HCT116 (cell line): ENCODE measurements around the gene LMCD1. TPM values are rescaled to one million over a fixed set of nuclear protein-coding genes. Genes with fewer than 3 reads are reported as not detected.

Experiments
- ATAC-seq: fragments of 200-7000 bp; cut with Tn5 transposase; 2 replicates; pipeline ENCODE4 v1.9.1; 2020; ENCODE audit warnings: mild to moderate bottlenecking, moderate library complexity
- BruUV-seq: library from RNA; stranded (reverse); fragments of 400-500 nt; replicated peaks from 2 replicates; lab custom pipeline; 2021; lab: Mats Ljungman, UMichigan
- CTCF ChIA-PET: fragments of 300-600 bp; sonication (Branson Sonifier 250); formaldehyde crosslinking; loops from one replicate; lab custom pipeline; 2021; ENCODE audit warnings: antibody characterized with exemption; lab: Charles Lee
- POLR2A ChIA-PET: fragments of 300-600, 350-600 bp; sonication (Branson Sonifier 250); formaldehyde crosslinking; loops from one replicate; lab custom pipeline; 2021; ENCODE audit warnings: antibody characterized with exemption; lab: Charles Lee
- RAD21 ChIA-PET, 2 experiments: fragments of 300-600 bp; sonication (Branson Sonifier 250); formaldehyde crosslinking; loops; one replicate each; lab custom pipeline; 2023; ENCODE audit warnings: low total read pairs in 2 of 2; ENCODE audit not compliant: uncharacterized antibody in 2 of 2, unreplicated experiment in 2 of 2, low non-redundant PET in 1 of 2; lab: Charles Lee
- DNase-seq: peaks from one replicate; pipeline ENCODE4 v3.0.0-alpha.2; 2010; ENCODE audit warnings: low read depth, low spot score
- H2AFZ ChIP-seq: fragments of 200-600 bp; shearing (Covaris generic), sonication (generic); 2 replicates; pipeline ENCODE4 v1.6.1; 2017; ENCODE audit warnings: low read depth, mixed run types, mixed read lengths, antibody characterized with exemption, low read length; ENCODE audit not compliant: poor library complexity, severe bottlenecking
- H3K27ac ChIP-seq: 2 replicates; pipeline ENCODE4 v1.5.1; 2012; ENCODE audit warnings: low read depth, low read length
- H3K27me3 ChIP-seq: fragments of 200-600 bp; sonication (generic); 2 replicates; pipeline ENCODE4 v1.6.1; 2016; ENCODE audit warnings: mixed run types, low read length, mixed read lengths; ENCODE audit not compliant: insufficient read depth
- H3K36me3 ChIP-seq, 2 experiments: fragments of 200-500 bp in 1 of 2; fragments of 200-600 bp in 1 of 2; sonication (Bioruptor generic) in 1 of 2; sonication (generic) in 1 of 2; 2 replicates each; pipeline versions ENCODE4 v1.5.1 to v1.6.1; 2014 to 2016; ENCODE audit warnings: low read length in 2 of 2, inconsistent platforms in 1 of 2, mixed read lengths in 1 of 2, mixed run types in 1 of 2; ENCODE audit not compliant: insufficient read depth in 2 of 2, control insufficient read depth in 1 of 2
- H3K4me1 ChIP-seq, 2 experiments: fragments of 200-600 bp in 1 of 2; sonication (generic) in 1 of 2; 2 replicates each; pipeline versions ENCODE4 v1.5.1 to v1.6.1; 2012 to 2017; ENCODE audit warnings: low read length in 2 of 2, inconsistent platforms in 1 of 2, mild to moderate bottlenecking in 1 of 2, mixed read lengths in 1 of 2, mixed run types in 1 of 2, moderate library complexity in 1 of 2; ENCODE audit not compliant: insufficient read depth in 2 of 2, control insufficient read depth in 1 of 2
- H3K4me2 ChIP-seq: fragments of 200-600 bp; sonication (generic); 2 replicates; pipeline ENCODE4 v1.6.1; 2017; ENCODE audit warnings: mixed run types, low read length, mixed read lengths
- H3K4me3 ChIP-seq, 2 experiments: fragments of 200-600 bp in 1 of 2; sonication (generic) in 1 of 2; replicated peaks in 1 of 2; 2 replicates each; pipeline ENCODE4 v1.5.1; 2011 to 2016; ENCODE audit warnings: low read length in 2 of 2, control low read depth in 1 of 2, low read depth in 1 of 2, mild to moderate bottlenecking in 1 of 2, mixed read lengths in 1 of 2, mixed run types in 1 of 2
- H3K79me2 ChIP-seq: fragments of 200-600 bp; sonication (generic); 2 replicates; pipeline ENCODE4 v1.6.1; 2017; ENCODE audit warnings: mild to moderate bottlenecking, mixed run types, low read length, moderate library complexity, mixed read lengths; ENCODE audit not compliant: insufficient read depth
- H3K9ac ChIP-seq: fragments of 200-600 bp; sonication (generic); 2 replicates; pipeline ENCODE4 v1.6.1; 2016; ENCODE audit warnings: low read length, mixed read lengths
- H3K9me2 ChIP-seq: fragments of 200-600 bp; sonication (generic), shearing (Covaris generic); 2 replicates; pipeline ENCODE4 v1.6.1; 2017; ENCODE audit warnings: mixed run types, mild to moderate bottlenecking, moderate library complexity; ENCODE audit not compliant: insufficient read depth
- H3K9me3 ChIP-seq, 2 experiments: fragments of 200-500 bp in 1 of 2; fragments of 200-600 bp in 1 of 2; sonication (Bioruptor generic) in 1 of 2; sonication (generic) in 1 of 2; 2 replicates each; pipeline ENCODE4 v1.6.1; 2014 to 2017; ENCODE audit warnings: low read length in 2 of 2, mixed read lengths in 2 of 2, inconsistent platforms in 1 of 2, low read depth in 1 of 2, mild to moderate bottlenecking in 1 of 2, mixed run types in 1 of 2, moderate library complexity in 1 of 2; ENCODE audit not compliant: control insufficient read depth in 1 of 2, insufficient read depth in 1 of 2
- H4K20me1 ChIP-seq: fragments of 200-600 bp; sonication (generic), shearing (Covaris generic); 2 replicates; pipeline ENCODE4 v1.6.1; 2017; ENCODE audit warnings: mixed run types, mild to moderate bottlenecking, moderate library complexity; ENCODE audit not compliant: insufficient read depth
- CBX3 ChIP-seq: IDR thresholded peaks from 2 replicates; pipeline ENCODE4 v1.6.1; 2012; ENCODE audit warnings: low read depth
- CTCF ChIP-seq, 3 experiments: fragments of 200-600 bp in 1 of 3; sonication (generic) in 1 of 3; IDR thresholded peaks in 2 of 3; conservative IDR thresholded peaks in 1 of 3; 2 replicates each; pipeline ENCODE4 v1.5.1; 2012 to 2017; ENCODE audit warnings: low read depth in 2 of 3, low read length in 2 of 3, antibody characterized with exemption in 1 of 3, borderline replicate concordance in 1 of 3, control low read depth in 1 of 3, mild to moderate bottlenecking in 1 of 3, mixed read lengths in 1 of 3, mixed run types in 1 of 3, moderate library complexity in 1 of 3; ENCODE audit not compliant: insufficient read depth in 1 of 3
- EGR1 ChIP-seq: IDR thresholded peaks from 2 replicates; pipeline ENCODE4 v1.6.1; 2012; ENCODE audit warnings: low read depth
- ELF1 ChIP-seq: IDR thresholded peaks from 2 replicates; pipeline ENCODE4 v1.6.1; 2012; ENCODE audit warnings: low read depth, borderline replicate concordance
- EZH2 ChIP-seq: fragments of 200-600 bp; sonication (generic); IDR thresholded peaks from 2 replicates; pipeline ENCODE4 v1.6.1; 2017; ENCODE audit warnings: antibody characterized with exemption, mixed run types
- EZH2phosphoT487 ChIP-seq: fragments of 200-600 bp; IDR thresholded peaks from 2 replicates; pipeline ENCODE4 v1.6.1; 2018; ENCODE audit warnings: antibody characterized with exemption, borderline replicate concordance
- FOSL1 ChIP-seq: IDR thresholded peaks from 2 replicates; pipeline ENCODE4 v1.6.1; 2012; ENCODE audit warnings: low read depth
- MAX ChIP-seq: IDR thresholded peaks from 2 replicates; pipeline ENCODE4 v1.6.1; 2012
- POLR2A ChIP-seq: IDR thresholded peaks from 2 replicates; pipeline ENCODE4 v1.7.0; 2011; ENCODE audit warnings: borderline replicate concordance; ENCODE audit not compliant: insufficient read depth, insufficient read length; ENCODE audit errors: extremely low read depth
- POLR2AphosphoS5 ChIP-seq: IDR thresholded peaks from 2 replicates; pipeline ENCODE4 v1.6.1; 2011; ENCODE audit warnings: mild to moderate bottlenecking, low read depth, low read length, moderate library complexity
- RAD21 ChIP-seq: IDR thresholded peaks from 2 replicates; pipeline ENCODE4 v1.6.1; 2012; ENCODE audit warnings: low read depth, mild to moderate bottlenecking
- SIN3A ChIP-seq: IDR thresholded peaks from 2 replicates; pipeline ENCODE4 v1.6.1; 2012; ENCODE audit warnings: low read depth
- SP1 ChIP-seq: IDR thresholded peaks from 2 replicates; pipeline ENCODE4 v1.6.1; 2012; ENCODE audit warnings: low read depth
- TCF7L2 ChIP-seq: IDR thresholded peaks from 2 replicates; pipeline ENCODE4 v1.7.0; 2011; ENCODE audit warnings: borderline replicate concordance, inconsistent platforms; ENCODE audit not compliant: insufficient read depth, insufficient read length; ENCODE audit errors: extremely low read depth
- YY1 ChIP-seq: IDR thresholded peaks from 2 replicates; pipeline ENCODE4 v1.6.1; 2011; ENCODE audit warnings: low read length, low read depth, moderate library complexity, mild to moderate bottlenecking; ENCODE audit not compliant: insufficient replicate concordance; ENCODE audit errors: extremely low read depth
- ZBTB33 ChIP-seq: IDR thresholded peaks from 2 replicates; pipeline ENCODE4 v1.6.1; 2011; ENCODE audit warnings: mild to moderate bottlenecking, low read length, moderate library complexity; ENCODE audit not compliant: insufficient replicate concordance; ENCODE audit errors: extremely low read depth
- ZFX ChIP-seq: fragments of 450-650 bp; IDR thresholded peaks from 2 replicates; pipeline ENCODE4 v1.6.1; 2017
- ZNF274 ChIP-seq: fragments of 200-500 bp; sonication (Bioruptor generic); IDR thresholded peaks from 2 replicates; pipeline ENCODE4 v1.6.1; 2014; ENCODE audit warnings: mild to moderate bottlenecking, low read depth, low read length, inconsistent platforms
- intact Hi-C: fragments of 100-400 bp; cut with micrococcal nuclease; formaldehyde crosslinking; loops from 2 replicates; pipeline ENCODE4 v1.10.0; 2022
- total RNA-seq: library from RNA; stranded (reverse); gene quantifications from one replicate; pipeline ENCODE4 v1.2.1, GENCODE V29; 2021; ENCODE audit not compliant: unreplicated experiment

LMCD1 gene
- total RNA-seq, 1 experiment from 2014 or later = 4.6 TPM

GRCh38 chr3:8555113-8555661 is 53.6 kb downstream of the LMCD1 start:
- ChIA-PET RAD21 (no interaction called here), CTCF (no interaction called here), POLR2A (no interaction called here)
- Histone ChIP-seq H3K4me2 (no peak overlapping the region), H3K27me3 (no peaks in the 10 kb centered on the region), H3K9ac (no peak overlapping the region), H2AFZ (no peak overlapping the region), H3K4me1 (no peaks in the 10 kb centered on the region), H3K9me2 (no peaks in the 10 kb centered on the region), H3K27ac (no peak overlapping the region), H3K79me2 (no peaks in the 10 kb centered on the region), H3K4me3 (no peak overlapping the region), H3K36me3 (no peaks in the 10 kb centered on the region), H3K9me3 (no peaks in the 10 kb centered on the region), H4K20me1 (no peaks in the 10 kb centered on the region)
- ATAC-seq (no peak), DNase-seq (no peak)
- intact Hi-C loops = no loop called here
- TF ChIP-seq TCF7L2 (no peak), SP1 (no peak), ZFX (no peak), MAX (no peak), POLR2A (no peak), RAD21 (no peak), YY1 (no peak), FOSL1 (no peak), SIN3A (no peak), POLR2AphosphoS5 (no peak), EZH2phosphoT487 (no peak), CTCF (IDR thresholded peaks at IDR 0.05 in 2 of 3, conservative IDR thresholded peaks at IDR 0.05 in 1 of 3; ENCODE audit: borderline replicate concordance in 1 of 3, insufficient read depth in 1 of 3, low read depth in 2 of 3, low read length in 2 of 3) (no peak), ZNF274 (no peak), EGR1 (no peak), ZBTB33 (no peak), CBX3 (no peak), ELF1 (no peak), EZH2 (no peak)
- no TSS peak for BruUV-seq
